NCI-H2171 treated with DMSO at 0.1 percent for 48 hours (cell line): ENCODE data around the gene ABCB9.
"Not testable (repeated sequence)": the region's sequence is repeated elsewhere in the genome, so short reads cannot be mapped to it uniquely, and the experiment has no call there.

Source experiments
- DNase-seq: peaks from one replicate; lab custom pipeline; 2025; lab: John Stamatoyannopoulos, UW

The ABCB9 gene

DNA sequence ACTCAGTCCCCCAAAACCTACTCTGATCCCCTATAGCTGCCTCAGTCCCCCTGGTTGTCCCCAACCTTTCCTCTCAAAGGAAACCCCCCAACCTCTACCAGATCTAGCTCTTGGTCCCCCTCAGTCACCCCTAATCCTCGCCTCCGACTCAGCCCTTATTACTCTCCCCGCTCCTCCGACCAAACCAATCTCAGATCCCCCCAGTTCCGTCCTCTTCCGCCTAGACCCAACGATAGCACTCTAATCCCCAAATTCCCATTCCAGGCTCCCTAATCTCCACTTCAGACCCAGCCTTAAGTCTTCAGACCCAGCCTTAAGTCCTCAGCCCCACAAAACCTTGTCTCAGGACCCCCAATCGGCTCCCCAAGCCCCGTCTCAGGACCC lies 71.0 kb downstream of the ABCB9 start:
- DNase-seq, result no peak

DNA sequence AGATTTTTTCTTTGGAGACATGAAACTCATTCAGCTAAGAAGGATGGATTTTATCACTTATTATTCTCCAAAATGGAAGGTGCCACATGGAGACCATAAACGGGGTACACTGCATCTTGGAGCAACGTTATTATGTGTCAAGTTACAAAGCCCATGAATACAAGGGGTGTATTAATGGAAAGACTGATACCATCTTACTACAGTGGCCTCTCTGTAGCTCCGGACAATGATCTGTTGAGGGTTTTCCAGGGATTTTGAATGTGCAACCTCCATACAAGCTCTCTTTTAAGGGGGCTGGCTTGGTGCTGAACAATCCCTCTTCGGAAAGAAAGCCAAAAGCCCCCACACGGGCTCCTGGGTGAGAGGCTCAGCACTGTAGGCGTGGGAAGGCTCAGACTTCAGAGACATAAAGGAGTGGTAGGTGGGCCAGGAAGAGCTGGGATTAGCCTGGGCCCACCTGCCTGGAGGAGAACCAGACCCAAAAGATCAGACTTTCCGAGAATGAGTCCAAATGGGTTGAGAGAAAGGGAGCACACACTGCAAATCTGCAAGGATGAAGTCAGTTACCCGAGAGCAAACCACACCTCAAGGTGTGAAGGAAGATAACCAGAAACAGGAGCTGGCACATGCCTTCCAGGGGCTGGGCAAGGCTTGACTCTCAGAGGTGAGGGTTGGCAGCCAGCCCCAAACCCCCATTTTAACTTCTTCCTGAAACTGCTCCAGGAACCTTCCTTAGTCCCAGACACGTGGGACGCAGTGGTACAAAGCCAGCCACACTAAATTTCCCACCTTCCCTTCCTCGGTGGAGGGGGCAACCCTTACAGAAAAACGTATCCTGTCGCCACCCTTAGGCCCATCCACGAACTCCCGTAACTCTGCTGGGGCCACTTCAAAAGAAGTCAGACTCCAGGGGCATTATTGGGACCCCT lies 71.8 kb downstream of the ABCB9 start:
- DNase-seq, result no peak

DNA sequence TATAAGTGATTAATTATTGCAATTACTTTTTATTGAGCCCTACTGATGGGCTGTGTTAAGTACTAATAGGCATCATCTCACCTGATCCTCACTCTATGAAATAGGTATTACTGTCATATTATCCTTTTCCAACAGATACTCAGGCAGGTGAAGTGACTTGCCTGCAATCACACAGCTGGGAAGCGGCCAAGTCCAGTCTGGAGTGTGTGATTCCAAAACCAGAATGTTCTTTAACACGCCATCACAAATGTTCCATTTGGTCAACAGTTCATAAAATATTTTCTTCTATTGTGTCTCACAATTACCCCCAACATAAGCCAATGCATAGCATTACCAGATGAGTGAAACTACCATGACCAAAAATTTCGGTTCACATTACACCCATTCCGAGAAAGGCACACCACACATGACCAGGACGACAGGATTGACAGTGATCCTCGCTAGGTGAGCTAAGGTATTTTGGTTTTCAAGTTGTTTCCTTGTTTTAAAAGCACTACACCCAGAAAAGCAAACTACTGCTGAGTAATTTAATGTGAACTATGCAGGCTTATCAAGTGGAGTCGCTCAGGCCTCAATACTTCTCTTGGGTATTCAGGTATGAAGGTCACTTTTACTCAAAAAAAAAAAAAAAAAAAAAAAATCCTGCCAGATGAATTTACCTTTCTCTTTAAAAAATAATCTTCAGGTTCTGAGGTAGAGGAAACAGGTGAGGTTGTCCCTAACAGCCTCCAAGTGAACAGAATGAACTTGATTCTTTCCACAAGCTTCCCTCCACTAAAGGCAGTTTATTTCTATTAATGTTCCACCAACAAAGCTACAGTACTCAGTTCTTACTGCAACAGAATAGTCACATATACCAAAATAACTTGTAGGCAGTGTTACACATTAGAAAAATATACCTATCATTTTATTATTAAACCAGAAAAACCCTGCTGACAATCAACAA lies 72.8 kb downstream of the ABCB9 start:
- DNase-seq, result no peak

DNA sequence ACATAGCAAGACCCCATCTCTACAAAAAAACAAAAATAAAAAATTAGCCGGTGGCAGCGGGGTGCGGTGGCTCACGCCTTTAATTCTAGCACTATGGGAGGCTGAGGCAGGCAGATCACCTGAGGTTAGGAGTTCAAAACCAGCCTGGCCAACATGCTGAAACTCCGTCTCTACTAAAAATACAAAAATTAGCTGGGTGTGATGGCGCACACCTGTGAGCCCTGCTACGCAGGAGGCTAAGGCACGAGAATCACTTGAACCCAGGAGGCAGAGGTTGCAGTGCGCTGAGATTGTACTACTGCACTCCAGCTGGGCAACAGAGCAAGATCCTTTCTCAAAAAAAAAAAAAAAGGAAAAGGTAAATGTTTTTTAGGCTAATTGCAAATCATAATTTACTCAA lies 73.5 kb downstream of the ABCB9 start:
- not testable (repeated sequence) for DNase-seq

DNA sequence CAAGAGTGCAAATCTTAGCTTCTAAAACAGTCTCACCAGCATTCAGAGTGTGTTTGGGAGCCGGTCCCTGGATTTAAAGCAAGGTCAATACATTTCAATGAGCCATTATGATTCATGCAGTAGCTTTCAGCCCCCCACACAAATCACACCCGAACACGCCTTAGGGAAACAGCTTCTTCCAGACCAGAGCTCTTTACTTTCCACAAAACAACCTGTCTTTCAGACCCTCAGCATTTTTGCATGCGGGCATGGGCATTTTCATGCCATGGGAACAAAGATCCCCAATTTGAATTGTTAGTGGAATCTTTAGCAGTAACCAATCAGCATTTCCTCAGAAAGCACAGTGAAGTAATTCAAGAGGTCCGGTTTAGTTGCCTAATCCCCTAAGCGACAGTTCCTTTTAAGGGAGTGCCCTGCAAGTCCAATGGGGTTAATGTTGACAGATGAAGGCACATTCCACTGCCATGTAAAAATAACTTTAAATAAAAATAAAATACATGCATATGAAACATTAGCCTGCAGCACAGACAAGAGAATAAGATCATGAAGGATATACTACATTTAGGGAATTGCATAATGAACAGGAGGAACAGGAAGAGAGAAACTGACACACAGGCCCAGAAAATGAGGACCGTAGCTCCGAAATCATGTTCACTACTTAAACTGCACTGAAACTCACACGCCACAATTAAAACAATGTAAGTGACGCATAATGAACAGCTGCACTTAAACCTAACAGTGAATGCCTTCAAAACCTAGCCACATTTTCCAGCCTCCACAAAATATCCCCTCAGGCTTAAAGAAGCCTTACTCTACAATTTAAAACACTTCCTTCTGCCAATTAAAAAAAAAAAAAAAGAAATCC lies 74.4 kb downstream of the ABCB9 start:
- DNase-seq, result no peak

DNA sequence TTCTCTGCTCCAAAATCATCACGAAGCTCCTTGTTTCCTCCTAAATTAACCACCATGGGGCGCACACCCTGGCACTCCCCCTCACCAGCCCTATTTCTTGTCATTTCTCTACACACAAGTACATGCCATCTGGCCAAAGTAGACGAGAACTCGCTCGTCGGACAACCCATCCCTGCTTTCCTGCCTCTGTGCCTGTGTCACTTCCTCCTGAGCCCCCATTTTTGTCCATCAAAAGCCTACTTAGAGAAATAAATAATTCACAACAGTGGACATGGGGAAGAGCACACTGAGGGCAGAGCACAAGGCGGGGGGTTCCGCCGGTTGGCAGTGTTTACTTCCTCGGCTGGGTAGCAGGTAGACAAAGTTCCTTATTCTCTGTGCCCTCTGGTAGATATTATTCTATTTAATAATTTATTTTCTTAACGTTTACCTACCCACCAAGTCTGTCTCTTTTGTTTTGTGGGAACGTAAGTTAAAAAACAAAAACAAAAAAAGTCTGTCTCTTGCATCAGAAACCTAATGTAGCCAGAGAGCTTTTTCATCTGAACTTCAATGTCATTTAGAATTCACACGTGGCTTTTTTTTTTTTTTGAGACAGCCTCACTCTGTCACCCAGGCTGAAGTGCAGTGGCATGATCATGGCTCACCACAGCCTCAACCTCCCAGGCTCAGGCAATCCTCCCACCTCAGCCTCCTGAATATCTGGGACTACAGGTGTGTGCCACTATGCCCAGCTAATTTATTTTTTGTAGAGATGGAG lies 76.3 kb downstream of the ABCB9 start:
- DNase-seq, result no peak

DNA sequence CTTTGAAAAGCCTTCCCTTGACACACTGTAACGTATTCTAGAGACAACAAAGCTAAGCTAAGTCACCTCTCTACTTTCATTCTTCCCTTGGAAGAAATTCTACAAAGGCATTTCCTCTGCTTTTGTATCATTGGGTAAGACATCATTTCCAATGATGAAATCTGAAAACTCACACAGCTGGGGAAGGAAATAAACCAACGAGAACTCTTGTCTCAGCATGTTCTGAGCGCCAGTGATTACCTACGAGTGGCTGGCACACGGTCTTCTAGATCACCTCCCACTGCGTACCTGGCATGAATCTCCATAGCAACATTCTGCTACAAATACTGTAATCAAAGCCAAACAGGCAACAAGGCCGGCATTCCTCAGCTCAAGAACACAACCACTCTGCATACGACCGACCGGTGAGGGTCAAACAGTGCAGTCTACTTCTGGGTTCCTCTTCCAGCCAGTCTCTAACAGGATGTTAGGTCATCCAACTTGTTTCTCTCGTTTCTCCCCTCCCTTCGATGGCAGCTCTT lies 78.0 kb downstream of the ABCB9 start:
- DNase-seq, result peak; percentile 93

DNA sequence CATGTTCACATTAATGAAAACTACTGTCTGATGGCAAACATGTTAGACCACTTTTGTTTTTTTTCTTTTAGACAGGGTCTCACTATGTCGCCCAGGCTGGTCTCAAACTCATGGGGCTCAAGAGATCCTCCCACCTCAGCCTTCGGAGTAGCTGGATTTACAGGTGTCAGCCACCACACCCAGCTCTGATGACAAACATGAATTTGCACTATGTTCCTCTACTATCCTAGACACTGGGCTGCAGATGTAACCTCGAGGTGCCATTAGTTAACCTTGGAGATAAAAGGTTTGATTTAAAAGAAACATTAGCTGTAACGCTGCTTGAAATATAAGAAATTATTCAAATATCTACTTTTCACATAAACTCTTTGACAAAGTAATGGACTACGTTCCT lies 78.4 kb downstream of the ABCB9 start:
- DNase-seq, result no peak

DNA sequence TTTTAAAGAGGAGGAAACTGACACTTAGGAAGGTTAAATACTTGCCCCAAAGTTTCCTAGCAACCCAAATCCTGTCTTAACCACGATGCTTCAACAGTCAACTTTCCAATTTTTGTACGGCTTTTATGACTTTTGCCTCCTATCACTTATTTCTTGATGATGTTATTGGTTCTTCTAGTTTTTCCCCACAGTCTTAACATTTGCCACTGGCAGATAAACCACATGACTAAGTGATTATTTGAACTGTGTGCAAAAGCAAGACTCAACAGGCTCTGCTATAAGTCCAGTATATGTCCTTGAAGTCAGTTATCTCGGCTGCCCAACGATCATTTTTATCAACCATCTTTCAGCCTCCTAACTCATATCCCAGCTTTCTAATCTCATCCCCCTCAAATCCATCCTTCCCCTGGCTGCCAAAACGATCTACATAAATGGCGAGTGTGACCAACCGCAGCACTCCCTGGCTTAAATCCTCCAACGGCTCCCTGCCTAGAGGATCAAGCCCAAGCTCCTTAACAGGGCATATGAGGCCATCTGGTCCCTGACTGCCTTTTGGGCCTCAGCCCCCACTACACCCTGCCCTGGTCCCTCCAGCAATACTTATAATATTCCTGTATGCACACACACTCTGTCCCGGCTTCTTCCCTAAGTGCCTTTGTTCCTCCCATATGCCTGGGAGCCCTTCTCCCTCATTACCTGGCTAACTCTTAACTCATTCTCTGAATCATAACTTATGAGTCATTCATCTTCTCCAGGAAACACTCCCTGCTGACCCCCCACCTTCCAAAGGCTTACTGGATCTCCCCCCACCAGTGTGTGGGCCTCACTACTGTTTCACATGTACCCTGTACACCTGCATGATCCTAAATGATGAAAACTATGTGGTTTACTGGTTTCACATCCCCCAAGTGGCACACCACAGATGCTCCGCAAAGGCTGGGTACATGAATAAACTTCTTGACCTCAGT lies 79.1 kb downstream of the ABCB9 start:
- DNase-seq, result no peak

DNA sequence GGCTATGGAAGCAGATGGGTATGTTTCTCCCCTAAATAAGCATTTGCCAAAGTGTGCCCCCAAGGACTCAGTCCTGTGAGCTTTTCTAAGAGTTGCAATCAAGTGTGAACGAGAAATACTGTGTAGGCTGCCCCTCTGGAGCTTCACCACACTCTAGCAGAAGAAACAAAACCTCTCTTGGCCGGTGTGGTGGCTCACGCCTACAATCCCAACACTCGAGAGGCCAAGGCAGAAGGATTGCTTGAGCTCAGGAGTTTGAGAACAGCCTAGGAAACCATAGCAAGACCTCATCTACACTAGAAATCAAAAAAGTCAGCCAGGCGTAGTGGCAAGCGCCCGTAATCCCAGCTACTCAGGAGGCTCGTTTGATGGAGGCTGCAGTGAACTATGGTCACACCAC lies 80.1 kb downstream of the ABCB9 start:
- no peak for DNase-seq

DNA sequence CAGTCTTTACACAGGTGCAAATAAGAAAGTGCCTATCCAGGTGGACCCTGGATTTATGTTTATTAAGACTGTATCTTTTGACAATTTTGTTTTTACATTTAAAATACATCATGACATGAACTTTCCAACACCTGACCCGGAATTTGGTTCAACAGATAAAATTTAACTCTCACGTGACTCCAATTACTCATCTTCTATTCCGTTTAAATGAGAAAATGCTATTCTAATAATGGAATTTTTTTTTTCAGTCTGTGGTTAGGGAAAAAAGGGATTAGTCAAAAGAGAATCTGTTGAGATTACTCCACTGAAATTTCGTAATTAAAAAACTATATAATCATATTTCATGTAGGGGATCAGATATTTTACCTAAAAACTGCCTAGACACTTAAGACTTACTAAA lies 81.4 kb downstream of the ABCB9 start:
- no peak for DNase-seq

DNA sequence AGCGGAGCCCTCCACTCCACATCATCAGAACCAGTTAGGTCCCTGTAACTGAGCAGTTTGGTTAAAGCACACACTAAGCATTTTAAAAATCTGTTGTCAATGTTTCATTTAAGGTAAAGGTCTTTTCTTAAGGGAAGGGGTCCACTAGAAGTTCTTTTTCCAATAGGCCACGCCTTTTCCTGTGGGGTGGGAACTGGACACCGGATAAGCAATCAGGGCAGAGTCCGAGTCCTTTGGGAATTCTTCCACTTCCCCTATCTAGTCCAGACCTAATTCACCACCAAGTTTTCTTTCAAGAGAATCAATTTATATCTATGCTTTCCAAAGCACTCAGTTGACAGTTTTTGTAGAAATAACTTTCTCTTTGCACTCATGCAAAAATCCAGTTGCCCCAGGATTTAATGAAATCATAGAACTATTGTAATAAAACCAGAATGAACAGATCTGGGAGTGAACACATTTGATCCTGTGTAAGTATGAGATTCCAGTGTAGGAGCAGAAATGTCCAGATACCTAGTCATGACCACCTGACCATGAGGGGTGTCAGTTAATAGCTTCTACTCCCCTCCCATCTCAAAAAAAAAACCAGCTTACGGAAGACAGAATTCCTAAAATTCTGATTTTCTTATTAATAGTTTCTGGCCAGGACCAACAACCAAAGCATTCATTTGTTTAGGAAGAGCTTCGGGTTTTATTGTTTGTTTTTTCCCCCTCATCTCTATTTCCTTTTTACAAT lies 82.0 kb downstream of the ABCB9 start:
- no peak for DNase-seq

DNA sequence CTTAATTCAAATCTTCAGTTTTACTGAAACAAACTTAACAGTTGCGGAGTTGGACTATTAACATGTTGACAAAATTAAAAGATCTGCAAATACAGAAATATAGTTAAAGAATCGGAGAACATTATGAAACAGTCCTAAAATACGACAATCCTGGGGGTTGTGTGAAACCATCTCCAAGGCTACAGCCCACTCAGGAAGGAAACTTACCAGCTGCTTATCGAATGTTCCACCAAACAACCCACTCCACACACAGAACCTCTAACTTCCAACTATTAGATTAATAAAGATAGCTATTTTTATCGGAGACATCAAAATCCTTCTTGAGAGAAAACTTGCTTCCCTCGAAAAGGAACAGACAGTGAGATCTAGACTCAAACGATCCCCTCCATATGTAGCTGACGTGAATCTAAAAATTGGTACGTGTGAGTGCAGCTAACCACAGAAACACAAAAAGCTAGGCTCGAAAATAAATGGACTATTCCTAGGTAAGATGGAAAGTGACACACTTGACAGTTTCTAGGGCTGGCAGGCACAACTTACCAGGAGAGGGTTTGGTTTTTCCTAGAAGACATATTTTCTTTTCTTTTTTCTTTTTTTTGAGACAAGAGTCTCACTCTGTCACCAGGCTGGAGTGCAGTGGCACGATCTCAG lies 83.2 kb downstream of the ABCB9 start:
- no peak for DNase-seq

DNA sequence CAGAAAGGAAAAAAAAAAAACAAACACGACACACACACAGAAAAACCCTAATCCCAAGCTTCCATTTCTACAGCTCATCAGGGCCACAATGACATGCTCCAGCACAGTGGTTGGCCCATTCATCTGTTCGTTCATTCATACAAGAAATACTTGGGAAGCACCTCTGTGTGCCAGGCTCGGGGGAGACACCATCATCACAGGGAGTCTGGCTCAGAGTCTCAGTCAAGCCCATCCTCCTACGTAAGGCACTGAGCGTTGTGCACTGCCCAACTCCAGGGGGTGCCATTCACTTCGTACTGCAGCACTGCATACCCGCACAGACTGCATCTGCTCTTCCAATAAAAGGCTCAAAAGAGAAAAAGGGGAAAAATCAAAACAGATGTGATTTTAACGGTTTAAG lies 85.6 kb downstream of the ABCB9 start:
- DNase-seq, result peak; percentile 70

DNA sequence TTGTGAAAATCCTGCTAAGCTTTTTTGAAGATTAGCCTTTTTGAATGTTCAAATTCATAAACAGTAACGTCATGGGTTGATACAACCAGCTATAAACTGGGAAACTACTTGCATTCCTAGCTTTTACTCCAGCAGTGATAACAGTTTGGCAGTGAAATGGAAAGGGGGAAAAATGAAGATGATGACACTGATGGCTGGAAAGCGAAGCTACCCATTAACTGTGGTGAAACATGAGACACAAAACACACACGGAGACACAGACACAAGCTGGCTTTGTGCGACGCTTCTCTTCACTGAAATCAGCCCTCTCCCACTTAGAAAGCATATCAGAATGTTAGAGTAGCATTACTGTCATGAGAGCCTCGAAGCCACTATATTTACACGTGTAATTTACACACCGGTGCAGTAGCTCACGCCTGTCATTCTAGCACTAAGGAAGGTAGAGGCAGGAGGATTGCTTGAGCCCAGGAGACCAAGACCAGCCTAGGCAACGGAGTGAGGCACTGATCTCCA lies 86.1 kb downstream of the ABCB9 start:
- peak; percentile 65 for DNase-seq
